Upper lobe of left lung (tissue), 6 donors: Measurements from ENCODE around the gene OTULIN. TPM values are rescaled to one million over a fixed set of nuclear protein-coding genes. Genes with fewer than 3 reads are reported as not detected.

Experiments
- ATAC-seq, 2 donors: fragments of 200-7000 bp; cut with Tn5 transposase; one replicate each; pipeline ENCODE4 v1.9.1; 2022; ENCODE audit warnings: mild to moderate bottlenecking in 2 of 2, moderate library complexity in 2 of 2; ENCODE audit not compliant: low FRiP score in 2 of 2
- DNase-seq, 2 donors: peaks; one replicate each; pipeline ENCODE4 v3.0.0-alpha.2; 2019 to 2020
- H3K27ac ChIP-seq, 4 donors: fragments of 200-600 bp; sonication (generic); one replicate each; pipeline ENCODE4 v1.5.1; 2016 to 2019
- H3K27me3 ChIP-seq, 4 donors: fragments of 200-600 bp; sonication (generic); one replicate each; pipeline ENCODE4 v1.5.1; 2017 to 2019
- H3K36me3 ChIP-seq, 4 donors: fragments of 200-600 bp; sonication (generic); one replicate each; pipeline ENCODE4 v1.5.1; 2016 to 2019
- H3K4me1 ChIP-seq, 4 donors: fragments of 200-600 bp; sonication (generic); one replicate each; pipeline ENCODE4 v1.5.1; 2018 to 2019
- H3K4me3 ChIP-seq, 4 donors: fragments of 200-600 bp; sonication (generic); one replicate each; pipeline ENCODE4 v1.5.1; 2017 to 2019; ENCODE audit warnings: mild to moderate bottlenecking in 2 of 4, moderate library complexity in 1 of 4
- H3K9me3 ChIP-seq, 4 donors: fragments of 200-600 bp; sonication (generic); one replicate each; pipeline ENCODE4 v1.5.1; 2018 to 2019
- CTCF ChIP-seq, 6 experiments: fragments of 450-650 bp in 4 of 6; fragments of 200-600 bp in 2 of 6; sonication (generic) in 2 of 6; IDR thresholded peaks; one replicate each; pipeline ENCODE4 v1.5.1; 2016 to 2019; ENCODE audit warnings: antibody characterized with exemption in 6 of 6
- EP300 ChIP-seq, 4 donors: sonication (generic); formaldehyde crosslinking; IDR thresholded peaks; one replicate each; pipeline ENCODE4 v1.5.1; 2017; ENCODE audit warnings: antibody characterized with exemption in 4 of 4, control low read depth in 2 of 4
- POLR2A ChIP-seq, 4 donors: fragments of 450-650 bp; IDR thresholded peaks; one replicate each; pipeline ENCODE4 v1.5.1; 2016 to 2017; ENCODE audit warnings: antibody characterized with exemption in 4 of 4, mild to moderate bottlenecking in 2 of 4
- POLR2AphosphoS5 ChIP-seq, 2 donors: sonication (generic); formaldehyde crosslinking; IDR thresholded peaks; one replicate each; pipeline ENCODE4 v1.5.1; 2017; ENCODE audit warnings: antibody characterized with exemption in 2 of 2
- WGBS, 2 donors: methylation state at CpG; one replicate each; pipeline ENCODE4 v1.1.5; 2017 to 2018; 5-methylcytosine and 5-hydroxymethylcytosine counted together
- total RNA-seq, 6 donors: library from RNA; depleted of rRNA in 4 of 6; stranded (reverse); fragments of >200 nt in 4 of 6; gene quantifications; one replicate each; pipeline versions ENCODE4 v1.1.0 to v1.2.1, GENCODE V29; 2016 to 2021
- donor health status: DM: no; HTN: no; CAD: no; lungs with moderate emphysema.
- donor health status: DM: no; HTN: yes; CAD: no; lungs with severe emphysema.

Gene OTULIN
- total RNA-seq, 6 donors from 2014 or later: 31.0 to 81.1 (median 38.3) TPM

- 97 to 99% methylated on average over 10 of the region's 10 CpGs for WGBS, 2 donors
- H3K9me3 ChIP-seq: no peaks in the 10 kb centered on the region
- no peak for ATAC-seq
- peaks cover 0 to 62% (median 13%) of the 10 kb centered on the region in 4 donors for H3K36me3 ChIP-seq
- DNase-seq: no peak
- H3K27me3 ChIP-seq: no peaks in the 10 kb centered on the region
- no peak overlapping the region for H3K27ac ChIP-seq
- TF ChIP-seq POLR2A (IDR thresholded peaks at IDR 0.05) (no peak), POLR2AphosphoS5 (IDR thresholded peaks at IDR 0.05) (no peak), EP300 (IDR thresholded peaks at IDR 0.05) (no peak), CTCF (IDR thresholded peaks at IDR 0.05) (no peak)
- H3K4me3 ChIP-seq: no peak overlapping the region
- peaks cover 0 to 4% (median 0%) of the 10 kb centered on the region in 4 donors for H3K4me1 ChIP-seq
Observed at GRCh38 chr5:14701556-14701955, 37.0 kb downstream of the OTULIN start.

- 79 to 87% methylated on average over 11 of the region's 11 CpGs for WGBS, 2 donors
- no peak overlapping the region for H3K4me3 ChIP-seq
- H3K9me3 ChIP-seq: no peaks in the 10 kb centered on the region
- TF ChIP-seq POLR2A (IDR thresholded peaks at IDR 0.05) (no peak), POLR2AphosphoS5 (IDR thresholded peaks at IDR 0.05) (no peak), EP300 (IDR thresholded peaks at IDR 0.05) (no peak), CTCF (IDR thresholded peaks at IDR 0.05) (no peak)
- H3K4me1 ChIP-seq: peaks cover 0 to 5% (median 0%) of the 10 kb centered on the region in 4 donors
- ATAC-seq (no peak), DNase-seq (no peak)
- peaks cover 0 to 66% (median 11%) of the 10 kb centered on the region in 4 donors for H3K36me3 ChIP-seq
- H3K27ac ChIP-seq: no peak overlapping the region
- H3K27me3 ChIP-seq: no peaks in the 10 kb centered on the region
Observed at GRCh38 chr5:14702238-14702839, 37.8 kb downstream of the OTULIN start.

GRCh38 chr5:14705556-14705955 lies 41.0 kb downstream of the OTULIN start:
- no peaks in the 10 kb centered on the region for H3K27me3 ChIP-seq
- peaks cover 0 to 69% (median 21%) of the 10 kb centered on the region in 4 donors for H3K36me3 ChIP-seq
- peaks cover 0 to 5% (median 0%) of the 10 kb centered on the region in 4 donors for H3K4me1 ChIP-seq
- ATAC-seq (no peak), DNase-seq (no peak)
- H3K4me3 ChIP-seq: no peak overlapping the region
- TF ChIP-seq EP300 (IDR thresholded peaks at IDR 0.05) (no peak), POLR2A (IDR thresholded peaks at IDR 0.05) (no peak), POLR2AphosphoS5 (IDR thresholded peaks at IDR 0.05) (no peak), CTCF (IDR thresholded peaks at IDR 0.05) (no peak)
- no peak overlapping the region for H3K27ac ChIP-seq
- WGBS, 2 donors: 94% methylated on average over 8 of the region's 8 CpGs
- H3K9me3 ChIP-seq: no peaks in the 10 kb centered on the region

- H3K27me3 ChIP-seq: no peaks in the 10 kb centered on the region
- DNase-seq: no peak
- H3K9me3 ChIP-seq: no peaks in the 10 kb centered on the region
- peaks cover 4 to 76% (median 31%) of the 10 kb centered on the region in 4 donors for H3K36me3 ChIP-seq
- peak in 1 of 2 donors; percentile 34 for ATAC-seq
- no peak overlapping the region for H3K4me3 ChIP-seq
- WGBS, 2 donors: 49 to 55% methylated on average over 6 of the region's 6 CpGs
- H3K27ac ChIP-seq: peak overlapping the region in 2 of 4 donors; percentile 29
- peaks cover 0 to 5% (median 0%) of the 10 kb centered on the region in 4 donors for H3K4me1 ChIP-seq
- no peak for TF ChIP-seq CTCF (IDR thresholded peaks at IDR 0.05)
- no peak for TF ChIP-seq EP300 (IDR thresholded peaks at IDR 0.05)
- no peak for TF ChIP-seq POLR2A (IDR thresholded peaks at IDR 0.05)
- no peak for TF ChIP-seq POLR2AphosphoS5 (IDR thresholded peaks at IDR 0.05)
Observed at GRCh38 chr5:14706615-14707021, 42.1 kb downstream of the OTULIN start.
